OCI-LY1 (cell line): Measurements from ENCODE around the gene IGFALS.
A peak's percentile ranks its signal among the peaks of the same experiment; 100 is the strongest.

Experiments
- H2AFZ ChIP-seq: fragments of 200-600 bp; sonication (generic), shearing (Covaris generic); 2 replicates; pipeline ENCODE4 v1.6.0; 2014; ENCODE audit warnings: antibody characterized with exemption, mild to moderate bottlenecking, low read length
- H3F3A ChIP-seq: fragments of 200-600 bp; sonication (generic), shearing (Covaris generic); 2 replicates; pipeline ENCODE4 v1.6.0; 2014; ENCODE audit warnings: mild to moderate bottlenecking, antibody characterized with exemption, low read length, moderate library complexity; ENCODE audit not compliant: insufficient read depth
- H3K27ac ChIP-seq: fragments of 200-600 bp; sonication (generic); 2 replicates; pipeline ENCODE4 v1.5.1; 2014; ENCODE audit warnings: low read length, mixed run types, mild to moderate bottlenecking, low read depth; ENCODE audit not compliant: poor library complexity, severe bottlenecking
- H3K27me3 ChIP-seq: fragments of 200-600 bp; sonication (generic); 2 replicates; pipeline ENCODE4 v1.6.0; 2014; ENCODE audit warnings: antibody characterized with exemption, mild to moderate bottlenecking, low read length, moderate library complexity; ENCODE audit not compliant: insufficient read depth
- H3K36me3 ChIP-seq: fragments of 200-600 bp; sonication (generic); 2 replicates; pipeline ENCODE4 v1.6.1; 2014; ENCODE audit warnings: mild to moderate bottlenecking, antibody characterized with exemption, low read length, moderate library complexity, mixed read lengths; ENCODE audit not compliant: insufficient read depth
- H3K4me1 ChIP-seq: fragments of 200-600 bp; sonication (generic); 2 replicates; pipeline ENCODE4 v1.5.1; 2014; ENCODE audit warnings: mild to moderate bottlenecking, low read length, moderate library complexity; ENCODE audit not compliant: insufficient read depth, severe bottlenecking
- H3K4me2 ChIP-seq: fragments of 200-600 bp; sonication (generic), shearing (Covaris generic); 2 replicates; pipeline ENCODE4 v1.6.1; 2014; ENCODE audit warnings: low read length
- H3K4me3 ChIP-seq: fragments of 200-600 bp; sonication (generic); 2 replicates; pipeline ENCODE4 v1.5.1; 2014; ENCODE audit warnings: low read length, low read depth, mild to moderate bottlenecking, mixed read lengths; ENCODE audit not compliant: poor library complexity, severe bottlenecking
- H3K79me2 ChIP-seq: fragments of 200-600 bp; shearing (Covaris generic); 2 replicates; pipeline ENCODE4 v1.6.1; 2016; ENCODE audit warnings: mixed run types, low read length, mixed read lengths; ENCODE audit not compliant: insufficient read depth
- H3K9ac ChIP-seq: fragments of 200-600 bp; sonication (generic), shearing (Covaris generic); 2 replicates; pipeline ENCODE4 v1.6.1; 2014; ENCODE audit warnings: mild to moderate bottlenecking, low read length, mixed read lengths
- H3K9me2 ChIP-seq: fragments of 200-600 bp; sonication (generic), shearing (Covaris generic); 2 replicates; pipeline ENCODE4 v1.6.1; 2014; ENCODE audit warnings: low read depth, mild to moderate bottlenecking, low read length, mixed read lengths
- H3K9me3 ChIP-seq: fragments of 200-600 bp; shearing (Covaris generic); 2 replicates; pipeline ENCODE4 v1.6.1; 2014; ENCODE audit warnings: low read length, mixed read lengths
- H4K20me1 ChIP-seq: fragments of 200-600 bp; sonication (generic), shearing (Covaris generic); 2 replicates; pipeline ENCODE4 v1.6.0; 2016; ENCODE audit warnings: mild to moderate bottlenecking, low read length; ENCODE audit not compliant: insufficient read depth
- CTCF ChIP-seq: fragments of 200-600 bp; sonication (generic), shearing (Covaris generic); IDR thresholded peaks from 2 replicates; pipeline ENCODE4 v1.5.1; 2017; ENCODE audit warnings: mild to moderate bottlenecking, antibody characterized with exemption, low read length, moderate library complexity, mixed read lengths
- EZH2 ChIP-seq: fragments of 200-600 bp; sonication (generic), shearing (Covaris generic); IDR thresholded peaks from 2 replicates; pipeline ENCODE4 v1.8.0; 2017; ENCODE audit warnings: borderline replicate concordance, mixed run types, mild to moderate bottlenecking, antibody characterized with exemption, low read length, moderate library complexity, mixed read lengths

IGFALS gene

GRCh38 chr16:1785846-1786170 lies 7.7 kb downstream of the IGFALS start:
- no peaks in the 10 kb centered on the region for H3K9me3 ChIP-seq
- no peaks in the 10 kb centered on the region for H3F3A ChIP-seq
- H3K27ac ChIP-seq, result no peak overlapping the region
- no peak overlapping the region for H3K4me3 ChIP-seq
- peaks cover 6% of the 10 kb centered on the region for H3K79me2 ChIP-seq
- H3K9ac ChIP-seq, result no peak overlapping the region
- no peak overlapping the region for H2AFZ ChIP-seq
- no peak overlapping the region for H3K4me2 ChIP-seq
- peaks cover 45% of the 10 kb centered on the region for H3K36me3 ChIP-seq
- H3K27me3 ChIP-seq, result no peaks in the 10 kb centered on the region
- H4K20me1 ChIP-seq, result no peaks in the 10 kb centered on the region
- no peaks in the 10 kb centered on the region for H3K9me2 ChIP-seq
- TF ChIP-seq CTCF, result no peak
- no peak for TF ChIP-seq EZH2
- H3K4me1 ChIP-seq, result peaks cover 16% of the 10 kb centered on the region

- no peak overlapping the region for H3K4me2 ChIP-seq
These were observed 8.3 kb downstream of the IGFALS start for GRCh38 chr16:1784977-1785845.

GRCh38 chr16:1782408-1783264 lies 10.9 kb downstream of the IGFALS start, which contains the start of the genes NUBP2 and SPSB3:
Gene NUBP2, plus strand, starts transcription at chr16:1782960. Its CDS starts 61 bp downstream, at chr16:1783021.
Gene SPSB3, minus strand, starts transcription at chr16:1782571. Its CDS starts 1,088 bp downstream, at chr16:1781483.
- peak within 1 kb of the TSS; percentile 82 for H3K4me2 ChIP-seq
- peak within 1 kb of the TSS; percentile 97 for H3K4me3 ChIP-seq
- peak within 1 kb of the TSS; percentile 30 for H3K27ac ChIP-seq
- 0 out of 2 replicates have a peak, but pooled peaks cover 3% of the 10 kb centered on the region for H3F3A ChIP-seq
- TF ChIP-seq EZH2 (no peak), CTCF (no peak)
- H3K79me2 ChIP-seq, result peaks cover 6% of the 10 kb centered on the region
- no peaks in the 10 kb centered on the region for H3K9me2 ChIP-seq
- no peaks in the 10 kb centered on the region for H3K27me3 ChIP-seq
- H4K20me1 ChIP-seq, result no peaks in the 10 kb centered on the region
- peaks cover 57% of the 10 kb centered on the region for H3K36me3 ChIP-seq
- peak within 1 kb of the TSS; percentile 93 for H3K9ac ChIP-seq
- no peaks in the 10 kb centered on the region for H3K9me3 ChIP-seq
- no peak within 1 kb of the TSS for H2AFZ ChIP-seq
- peaks cover 20% of the 10 kb centered on the region for H3K4me1 ChIP-seq

More at GRCh38 chr16:1784977-1785845, 8.3 kb downstream of the IGFALS start:
- no peak for TF ChIP-seq EZH2
- TF ChIP-seq CTCF, result no peak
- Histone ChIP-seq H3K4me1 (peaks cover 20% of the 10 kb centered on the region), H3K79me2 (peaks cover 6% of the 10 kb centered on the region), H2AFZ (no peak overlapping the region), H3K27me3 (no peaks in the 10 kb centered on the region), H3K9ac (no peak overlapping the region), H4K20me1 (no peaks in the 10 kb centered on the region), H3F3A (0 out of 2 replicates have a peak, but pooled peaks cover 3% of the 10 kb centered on the region), H3K9me3 (no peaks in the 10 kb centered on the region), H3K27ac (no peak overlapping the region), H3K9me2 (no peaks in the 10 kb centered on the region), H3K36me3 (peaks cover 45% of the 10 kb centered on the region), H3K4me3 (no peak overlapping the region)
